Glomerular endothelial cell (primary cell): Measurements from ENCODE around the gene MANEAL. TPM values are rescaled to one million over a fixed set of nuclear protein-coding genes. Genes with fewer than 3 reads are reported as not detected.

Source experiments
- DNase-seq: peaks from one replicate; pipeline ENCODE4 v3.0.0-alpha.2; 2011; ENCODE audit warnings: low read depth, low spot score; ENCODE audit errors: extremely low read depth
- total RNA-seq: library from RNA; depleted of rRNA; stranded (reverse); fragments of >200 nt; gene quantifications from 2 replicates; pipeline ENCODE4 v1.2.3, GENCODE V29; 2015

MANEAL gene
- total RNA-seq, 1 donor from 2014 or later: 2.2 TPM

- no peak for DNase-seq
Measured at GRCh38 chr1:37824001-37824400, 30.4 kb downstream of the MANEAL start.

- DNase-seq: no peak
Measured at GRCh38 chr1:37825506-37825905, 31.9 kb downstream of the MANEAL start.

DNA sequence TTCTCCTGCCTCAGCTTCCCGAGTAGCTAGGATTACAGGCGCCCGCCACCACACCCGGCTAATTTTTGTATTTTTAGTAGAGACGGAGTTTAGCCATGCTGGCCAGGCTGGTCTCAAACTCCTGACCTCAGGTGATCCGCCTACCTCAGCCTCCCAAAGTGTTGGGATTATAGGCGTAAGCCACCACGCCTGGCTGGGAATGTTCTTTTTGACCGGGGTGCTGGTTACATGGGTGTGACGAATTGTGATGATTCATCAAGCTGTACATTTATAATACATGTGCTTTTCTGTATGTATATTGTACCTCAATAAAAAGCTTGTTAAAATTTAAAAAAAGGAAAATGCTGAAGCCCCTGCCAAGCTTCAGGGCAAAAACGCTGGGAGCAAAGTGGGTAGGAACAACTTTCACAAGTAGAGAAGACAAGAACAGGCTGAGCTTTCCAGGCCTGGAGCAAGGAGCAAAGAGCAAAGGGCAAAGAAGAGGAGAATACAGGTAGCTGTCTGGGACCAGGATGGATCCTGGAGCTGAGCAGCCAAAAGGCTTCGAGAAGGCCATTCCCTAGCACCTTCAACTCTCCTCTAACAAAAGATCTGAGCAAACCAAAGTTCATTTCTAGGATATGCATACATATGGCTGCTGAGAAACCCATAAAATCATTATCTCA lies 34.9 kb downstream of the MANEAL start:
- no peak for DNase-seq

DNA sequence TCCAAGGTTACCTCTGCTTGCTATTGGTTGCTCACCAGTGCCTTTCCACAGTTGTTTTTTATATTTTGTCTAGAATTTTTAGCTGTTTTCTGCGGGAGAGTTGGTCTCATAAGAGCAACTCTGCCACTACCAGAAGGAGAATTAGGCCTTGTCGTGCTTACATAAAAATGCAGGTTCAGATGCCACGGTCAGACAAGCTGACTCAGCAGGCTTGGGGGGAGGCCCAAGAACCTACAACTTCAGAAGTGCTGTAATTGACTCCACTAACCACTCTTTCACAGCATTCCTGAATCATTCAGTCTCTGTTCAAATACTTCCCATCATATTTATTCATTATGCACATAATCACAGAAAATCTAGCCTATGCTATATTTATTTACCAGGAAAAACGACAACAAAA lies 37.5 kb downstream of the MANEAL start:
- no peak for DNase-seq

- DNase-seq: no peak
Measured at GRCh38 chr1:37831809-37832208, 38.2 kb downstream of the MANEAL start.

DNA sequence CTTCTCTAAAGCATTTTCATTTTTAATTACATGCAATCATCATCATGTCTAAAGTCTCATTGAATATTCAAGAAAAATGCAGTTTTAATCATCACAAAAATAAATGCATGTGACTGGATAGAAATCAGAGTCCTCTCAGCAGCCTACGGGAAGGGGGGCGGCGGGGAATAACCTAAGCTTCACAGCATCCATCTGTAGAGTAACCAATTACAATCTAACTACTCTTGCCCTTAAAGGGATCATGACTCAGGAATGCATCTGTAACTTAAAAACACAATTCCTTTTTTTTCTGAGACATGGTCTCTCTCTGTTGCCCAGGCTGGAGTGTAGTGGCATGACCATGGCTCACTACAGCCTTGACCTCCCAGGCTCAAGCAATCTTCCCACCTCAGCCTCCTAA lies 43.1 kb downstream of the MANEAL start:
- no peak for DNase-seq

GRCh38 chr1:37839676-37840075 lies 46.0 kb downstream of the MANEAL start:
- no peak for DNase-seq

- no peak for DNase-seq
Measured at GRCh38 chr1:37840711-37841110, 47.1 kb downstream of the MANEAL start.

- no peak for DNase-seq
Measured at GRCh38 chr1:37841652-37842051, 48.0 kb downstream of the MANEAL start.

GRCh38 chr1:37844536-37844935 lies 50.9 kb downstream of the MANEAL start:
- no peak for DNase-seq

DNA sequence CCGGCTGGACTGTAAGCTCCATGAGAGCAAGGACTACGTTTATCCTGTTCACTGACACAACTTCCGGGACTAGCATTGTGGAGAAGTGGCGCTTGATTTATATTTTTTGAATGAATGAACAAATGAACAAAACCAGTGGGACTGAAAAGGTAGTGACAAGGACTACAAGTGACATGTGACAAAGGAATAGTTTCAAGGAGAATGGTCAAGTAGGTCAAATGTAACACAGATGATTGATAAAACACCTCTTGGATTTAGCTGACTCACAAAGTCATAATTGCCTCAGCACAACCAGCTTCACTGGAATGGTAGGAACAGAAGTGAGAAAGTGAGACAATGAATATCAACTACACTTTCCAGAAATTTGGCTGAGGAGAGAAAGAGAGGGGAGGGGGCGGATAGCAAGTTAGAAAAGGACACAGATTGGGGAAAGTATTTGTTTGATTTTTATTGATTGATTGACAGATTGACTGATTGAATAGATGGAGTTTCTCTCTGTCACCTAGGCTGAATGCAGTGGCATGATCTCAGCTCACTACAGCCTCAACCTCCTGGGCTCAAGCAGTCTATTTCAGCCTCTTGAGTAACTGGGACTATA lies 51.5 kb downstream of the MANEAL start:
- DNase-seq: no peak

- no peak for DNase-seq
Measured at GRCh38 chr1:37845786-37846185, 52.1 kb downstream of the MANEAL start.

DNA sequence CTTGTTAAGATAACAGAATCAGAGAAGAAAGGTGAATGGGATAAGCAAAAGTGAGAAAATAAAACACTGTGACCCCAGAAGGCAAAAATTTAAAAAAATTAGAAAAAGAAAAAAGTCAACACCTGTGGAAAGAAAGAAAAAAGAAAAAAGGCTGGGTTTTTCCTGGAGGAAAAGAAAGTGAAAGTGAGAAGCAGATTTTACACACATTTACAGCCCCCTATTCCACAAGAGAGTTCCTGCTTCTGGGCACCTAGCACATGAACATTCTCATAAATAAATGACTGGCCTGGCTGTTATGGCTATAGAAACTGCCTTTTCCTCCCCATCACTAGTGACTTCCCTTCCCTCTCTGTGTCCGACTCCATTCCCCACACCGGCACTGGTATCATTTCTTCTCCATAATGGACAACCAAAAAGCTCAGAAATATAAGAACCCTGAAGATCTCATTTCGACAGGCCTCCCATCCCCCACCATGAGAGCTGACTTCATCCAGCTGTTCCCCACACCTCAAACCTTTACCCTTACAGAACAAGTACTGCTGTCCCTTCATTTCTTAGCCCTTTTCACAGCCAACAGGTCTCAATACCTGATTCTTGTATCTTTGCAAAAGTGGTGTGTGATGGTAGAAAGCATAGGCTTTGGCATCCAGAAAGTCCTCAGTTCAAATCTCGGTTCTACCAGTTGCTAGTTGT lies 53.1 kb downstream of the MANEAL start:
- no peak for DNase-seq

DNA sequence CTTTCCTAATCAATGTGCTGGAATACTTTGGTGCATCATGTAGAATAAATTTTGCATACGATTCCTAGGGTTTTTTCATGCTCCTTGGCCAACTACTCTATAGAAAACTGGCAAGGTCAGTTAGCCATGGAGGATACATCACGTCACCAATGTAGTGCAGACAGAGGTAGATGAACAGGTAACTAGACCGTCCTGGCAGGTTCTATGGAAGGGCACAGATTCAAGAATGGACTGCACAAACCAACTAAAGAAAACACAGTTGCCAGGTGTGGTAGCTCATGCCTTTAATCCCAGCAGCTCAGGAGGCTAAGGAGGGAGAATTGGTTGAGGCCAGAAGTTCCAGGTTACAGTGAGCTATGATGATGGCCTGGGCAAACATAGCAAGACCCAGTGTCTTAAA lies 55.8 kb downstream of the MANEAL start:
- no peak for DNase-seq

DNA sequence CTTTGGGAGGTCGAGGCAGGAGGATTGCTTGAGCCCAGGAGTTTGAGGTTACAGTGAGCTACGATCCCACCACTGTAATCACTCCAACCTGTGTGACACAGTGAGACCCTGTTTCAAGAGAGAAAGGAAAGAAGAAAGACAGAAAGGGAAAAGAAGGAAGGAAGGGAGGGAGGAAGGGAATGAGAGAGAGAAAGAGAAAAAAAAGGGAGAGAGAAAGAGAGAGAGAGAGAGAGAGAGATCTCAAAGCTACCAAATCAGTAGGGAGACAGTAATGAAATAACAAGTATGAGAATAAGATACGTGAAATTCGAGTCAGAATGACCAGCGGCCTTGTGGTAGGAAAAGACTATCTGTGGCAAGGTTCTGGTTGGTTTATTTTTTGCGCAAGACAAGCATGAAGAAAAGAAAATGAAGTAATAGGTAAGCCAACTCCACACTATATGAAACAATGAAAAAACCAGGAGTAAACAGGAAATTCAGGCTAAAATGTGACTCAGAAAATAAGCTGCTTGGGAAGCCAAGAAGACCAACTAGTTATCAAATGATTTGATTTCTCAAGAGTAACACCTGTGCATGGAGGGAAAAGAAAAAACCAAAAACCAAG lies 56.8 kb downstream of the MANEAL start:
- no peak for DNase-seq

Other genes with a start within 250 kb of the MANEAL start
- gene SNIP1, start 239.6 kb upstream of the MANEAL start, total RNA-seq: 6.7 and 25.6 TPM in 2 replicates
- 3.8 and 4.7 TPM in 2 replicates for gene DNALI1, start 236.9 kb upstream of the MANEAL start, total RNA-seq
- 40.6 and 55.2 TPM in 2 replicates for gene GNL2, start 197.9 kb upstream of the MANEAL start, total RNA-seq
- gene RSPO1, start 159.0 kb upstream of the MANEAL start, total RNA-seq: not detected in 2 replicates
- gene CDCA8, start 101.3 kb upstream of the MANEAL start, total RNA-seq: 4.2 and 12.0 TPM in 2 replicates
- 0.47 TPM in 1 of 2 replicates, not detected in the other for gene EPHA10, start 28.7 kb upstream of the MANEAL start, total RNA-seq
- 74.4 and 113 TPM in 2 replicates for gene C1orf122, start 13.9 kb downstream of the MANEAL start, total RNA-seq
- gene YRDC, start 14.4 kb downstream of the MANEAL start, total RNA-seq: 19.6 and 22.1 TPM in 2 replicates
- gene MTF1, start 65.7 kb downstream of the MANEAL start, total RNA-seq: 3.7 and 6.2 TPM in 2 replicates
- gene INPP5B, start 153.2 kb downstream of the MANEAL start, total RNA-seq: 9.4 and 13.8 TPM in 2 replicates
- 35.5 and 65.5 TPM in 2 replicates for gene SF3A3, start 196.2 kb downstream of the MANEAL start, total RNA-seq
- 55.4 and 90.1 TPM in 2 replicates for gene FHL3, start 211.7 kb downstream of the MANEAL start, total RNA-seq
- 27.4 and 53.7 TPM in 2 replicates for gene UTP11, start 218.9 kb downstream of the MANEAL start, total RNA-seq